Measurements from ENCODE around the gene FKBP10.
"Not testable (repeated sequence)": the region's sequence is repeated elsewhere in the genome, so short reads cannot be mapped to it uniquely, and the experiment has no call there.

FKBP10 gene

GRCh38 chr17:41812381-41813151 lies at the start of gene FKBP10:
Gene FKBP10 (plus strand): TSS chr17:41813004. CDS start chr17:41813035, 31 bp downstream.
- DNase-seq, result no peak

- DNase-seq, result no peak
Measured at GRCh38 chr17:41763327-41763726, 49.5 kb upstream of the FKBP10 start.

GRCh38 chr17:41766135-41766534 lies 46.7 kb upstream of the FKBP10 start:
- DNase-seq, result no peak

- DNase-seq, result no peak
Measured at GRCh38 chr17:41767324-41768042, 45.3 kb upstream of the FKBP10 start.

- DNase-seq, result no peak
Measured at GRCh38 chr17:41768682-41769288, 44.0 kb upstream of the FKBP10 start.

GRCh38 chr17:41769346-41769862 lies 43.4 kb upstream of the FKBP10 start:
- DNase-seq, result no peak

- DNase-seq, result no peak
Measured at GRCh38 chr17:41769985-41770384, 42.8 kb upstream of the FKBP10 start.

- DNase-seq, result no peak
Measured at GRCh38 chr17:41771389-41772206, 41.2 kb upstream of the FKBP10 start.

GRCh38 chr17:41772218-41772585 lies 40.6 kb upstream of the FKBP10 start:
- no peak for DNase-seq

GRCh38 chr17:41772586-41773189 lies 40.1 kb upstream of the FKBP10 start:
- DNase-seq, result no peak

- DNase-seq, result no peak
Measured at GRCh38 chr17:41773190-41773588, 39.6 kb upstream of the FKBP10 start.

GRCh38 chr17:41773731-41774193 lies 39.0 kb upstream of the FKBP10 start:
- no peak for DNase-seq

- no peak for DNase-seq
Measured at GRCh38 chr17:41775394-41776226, 37.2 kb upstream of the FKBP10 start.

GRCh38 chr17:41776262-41776900 lies 36.4 kb upstream of the FKBP10 start:
- not testable (repeated sequence) for DNase-seq

- DNase-seq, result no peak
Measured at GRCh38 chr17:41777157-41777573, 35.6 kb upstream of the FKBP10 start.

- no peak for DNase-seq
Measured at GRCh38 chr17:41777574-41778188, 35.1 kb upstream of the FKBP10 start.

GRCh38 chr17:41779954-41780353 lies 32.9 kb upstream of the FKBP10 start:
- DNase-seq, result no peak

GRCh38 chr17:41781404-41782110 lies 31.2 kb upstream of the FKBP10 start:
- no peak for DNase-seq

- no peak for DNase-seq
Measured at GRCh38 chr17:41782142-41782541, 30.7 kb upstream of the FKBP10 start.
